Liver (tissue), 9 donors: ENCODE data around the gene AOAH. TPM values are rescaled to one million over a fixed set of nuclear protein-coding genes. Genes with fewer than 3 reads are reported as not detected.

Source experiments
- DNase-seq: peaks from one replicate; pipeline ENCODE4 v3.0.0-alpha.2; 2017; ENCODE audit warnings: low spot score
- H3K27ac ChIP-seq, 2 donors: one replicate each; pipeline ENCODE4 v1.7.0; 2013; ENCODE audit warnings: inconsistent platforms in 2 of 2, low read length in 2 of 2, control low read depth in 1 of 2, low read depth in 1 of 2, mild to moderate bottlenecking in 1 of 2
- H3K27me3 ChIP-seq, 4 donors: one replicate each; pipeline versions ENCODE4 v1.6.1 to v1.7.0; 2013; ENCODE audit warnings: low read length in 3 of 4, inconsistent platforms in 1 of 4, mild to moderate bottlenecking in 1 of 4, moderate library complexity in 1 of 4; ENCODE audit not compliant: control insufficient read depth in 4 of 4, insufficient read depth in 4 of 4
- H3K36me3 ChIP-seq, 4 donors: one replicate each; pipeline versions ENCODE4 v1.6.1 to v1.7.0; 2013; ENCODE audit warnings: low read length in 3 of 4, mild to moderate bottlenecking in 3 of 4, low read depth in 1 of 4, moderate library complexity in 1 of 4; ENCODE audit not compliant: control insufficient read depth in 4 of 4, insufficient read depth in 3 of 4
- H3K4me1 ChIP-seq, 4 donors: one replicate each; pipeline versions ENCODE4 v1.6.1 to v1.7.0; 2013; ENCODE audit warnings: low read length in 3 of 4, mild to moderate bottlenecking in 3 of 4, moderate library complexity in 1 of 4; ENCODE audit not compliant: control insufficient read depth in 4 of 4, insufficient read depth in 4 of 4
- H3K4me3 ChIP-seq, 3 donors: one replicate each; pipeline versions ENCODE4 v1.6.1 to v1.7.0; 2013; ENCODE audit warnings: low read length in 3 of 3, control low read depth in 1 of 3, low read depth in 1 of 3, mild to moderate bottlenecking in 1 of 3
- H3K9ac ChIP-seq, 2 donors: one replicate each; pipeline ENCODE4 v1.7.0; 2013; ENCODE audit warnings: low read length in 2 of 2, mild to moderate bottlenecking in 2 of 2, moderate library complexity in 2 of 2, control low read depth in 1 of 2, low read depth in 1 of 2
- H3K9me3 ChIP-seq, 4 donors: one replicate each; pipeline versions ENCODE4 v1.6.1 to v1.7.0; 2013; ENCODE audit warnings: low read length in 3 of 4; ENCODE audit not compliant: control insufficient read depth in 4 of 4
- EGR1 ChIP-seq, 2 donors: IDR thresholded peaks; 2 replicates each; pipeline ENCODE4 v1.6.1; 2016 to 2018; ENCODE audit warnings: antibody characterized with exemption in 2 of 2, low read depth in 2 of 2
- FOXA1 ChIP-seq: IDR thresholded peaks from 2 replicates; pipeline ENCODE4 v1.6.1; 2016; ENCODE audit warnings: antibody characterized with exemption
- GABPA ChIP-seq, 2 donors: IDR thresholded peaks in 1 of 2; conservative IDR thresholded peaks in 1 of 2; 2 replicates each; pipeline ENCODE4 v1.6.1; 2016; ENCODE audit warnings: antibody characterized with exemption in 2 of 2, mild to moderate bottlenecking in 1 of 2, moderate library complexity in 1 of 2
- HNF4A ChIP-seq, 2 donors: conservative IDR thresholded peaks; 2 replicates each; pipeline ENCODE4 v1.6.1; 2016; ENCODE audit warnings: antibody characterized with exemption in 2 of 2, mild to moderate bottlenecking in 2 of 2
- HNF4G ChIP-seq: IDR thresholded peaks from 2 replicates; pipeline ENCODE4 v1.6.1; 2016; ENCODE audit warnings: antibody characterized with exemption
- JUND ChIP-seq, 2 donors: IDR thresholded peaks; 2 replicates each; pipeline ENCODE4 v1.6.1; 2016; ENCODE audit warnings: antibody characterized with exemption in 2 of 2
- NR2F2 ChIP-seq: IDR thresholded peaks from 2 replicates; pipeline ENCODE4 v1.6.1; 2016; ENCODE audit warnings: antibody characterized with exemption
- RAD21 ChIP-seq, 2 donors: IDR thresholded peaks; 2 replicates each; pipeline ENCODE4 v1.6.1; 2016; ENCODE audit warnings: antibody characterized with exemption in 2 of 2, mild to moderate bottlenecking in 2 of 2
- RXRA ChIP-seq, 2 donors: IDR thresholded peaks; 2 replicates each; pipeline ENCODE4 v1.6.1; 2017 to 2018; ENCODE audit warnings: antibody characterized with exemption in 2 of 2, mild to moderate bottlenecking in 1 of 2
- SP1 ChIP-seq: IDR thresholded peaks from 2 replicates; pipeline ENCODE4 v1.6.1; 2018; ENCODE audit warnings: antibody characterized with exemption, mild to moderate bottlenecking
- TAF1 ChIP-seq: conservative IDR thresholded peaks from 2 replicates; pipeline ENCODE4 v1.6.1; 2016; ENCODE audit warnings: antibody characterized with exemption, mild to moderate bottlenecking
- YY1 ChIP-seq: IDR thresholded peaks from 2 replicates; pipeline ENCODE4 v1.6.1; 2016; ENCODE audit warnings: antibody characterized with exemption, mild to moderate bottlenecking
- WGBS: extraction: QIAGEN DNeasy Blood & Tissue Kit; methylation state at CpG from one replicate; pipeline ENCODE4 v1.1.7; 2013; 5-methylcytosine and 5-hydroxymethylcytosine counted together
- polyA plus RNA-seq, 2 donors: library from polyadenylated mRNA; stranded (reverse) in 1 of 2; unstranded in 1 of 2; fragments of 200-250 nt in 1 of 2; fragments of >200 nt in 1 of 2; fragmentation: Nextera tagmentation in 1 of 2; extraction: Ambion mirVana in 1 of 2; gene quantifications; one replicate each; pipeline versions ENCODE4 v1.2.1 to v1.2.3, GENCODE V29; 2013 to 2015
- total RNA-seq, 2 donors: library from RNA; depleted of rRNA; stranded (reverse); fragments of >200 nt; gene quantifications; one replicate each; pipeline ENCODE4 v1.2.3, GENCODE V29; 2014
- TF ChIP-seq, protein P1 (sequence below): IDR thresholded peaks from 2 replicates; pipeline ENCODE4 v1.6.1; 2016; ENCODE audit warnings: antibody characterized with exemption, mild to moderate bottlenecking
- TF ChIP-seq, protein P2 (sequence below): fragments of 150-350 bp; IDR thresholded peaks from 2 replicates; pipeline ENCODE4 v1.5.1; 2017; ENCODE audit warnings: improper control_type of control experiment, low read depth, low read length; ENCODE audit not compliant: missing input control
- TF ChIP-seq, protein P3 (sequence below): IDR thresholded peaks from 2 replicates; pipeline ENCODE4 v1.6.1; 2016; ENCODE audit warnings: antibody characterized with exemption
- TF ChIP-seq, protein P4 (sequence below): IDR thresholded peaks from 2 replicates; pipeline ENCODE4 v1.6.1; 2016; ENCODE audit warnings: antibody characterized with exemption
- TF ChIP-seq, protein P5 (sequence below): IDR thresholded peaks from 2 replicates; pipeline ENCODE4 v1.6.1; 2016; ENCODE audit warnings: antibody characterized with exemption
- donor health status: healthy.
- donor health status: healthy.
- donor health status: healthy.
- donor health status: healthy.
- donor health status: healthy.

Gene AOAH
- total and polyA plus RNA-seq, 4 donors = 2.4 to 26.7 (median 5.8) TPM

- no peak overlapping the region for H3K4me3 ChIP-seq
Measured at GRCh38 chr7:36594445-36594844, 129.8 kb downstream of the AOAH start.

GRCh38 chr7:36591636-36592035 lies 132.7 kb downstream of the AOAH start:
- no peaks in the 10 kb centered on the region for H3K27me3 ChIP-seq
- H3K4me3 ChIP-seq = no peak overlapping the region
- WGBS = 84% methylated on average over 3 of the region's 3 CpGs
- no peaks in the 10 kb centered on the region for H3K4me1 ChIP-seq
- H3K27ac ChIP-seq = no peak overlapping the region
- H3K36me3 ChIP-seq = no peaks in the 10 kb centered on the region
- DNase-seq = no peak
- no peaks in the 10 kb centered on the region for H3K9me3 ChIP-seq
- no peak overlapping the region for H3K9ac ChIP-seq
- TF ChIP-seq, protein P1, sequence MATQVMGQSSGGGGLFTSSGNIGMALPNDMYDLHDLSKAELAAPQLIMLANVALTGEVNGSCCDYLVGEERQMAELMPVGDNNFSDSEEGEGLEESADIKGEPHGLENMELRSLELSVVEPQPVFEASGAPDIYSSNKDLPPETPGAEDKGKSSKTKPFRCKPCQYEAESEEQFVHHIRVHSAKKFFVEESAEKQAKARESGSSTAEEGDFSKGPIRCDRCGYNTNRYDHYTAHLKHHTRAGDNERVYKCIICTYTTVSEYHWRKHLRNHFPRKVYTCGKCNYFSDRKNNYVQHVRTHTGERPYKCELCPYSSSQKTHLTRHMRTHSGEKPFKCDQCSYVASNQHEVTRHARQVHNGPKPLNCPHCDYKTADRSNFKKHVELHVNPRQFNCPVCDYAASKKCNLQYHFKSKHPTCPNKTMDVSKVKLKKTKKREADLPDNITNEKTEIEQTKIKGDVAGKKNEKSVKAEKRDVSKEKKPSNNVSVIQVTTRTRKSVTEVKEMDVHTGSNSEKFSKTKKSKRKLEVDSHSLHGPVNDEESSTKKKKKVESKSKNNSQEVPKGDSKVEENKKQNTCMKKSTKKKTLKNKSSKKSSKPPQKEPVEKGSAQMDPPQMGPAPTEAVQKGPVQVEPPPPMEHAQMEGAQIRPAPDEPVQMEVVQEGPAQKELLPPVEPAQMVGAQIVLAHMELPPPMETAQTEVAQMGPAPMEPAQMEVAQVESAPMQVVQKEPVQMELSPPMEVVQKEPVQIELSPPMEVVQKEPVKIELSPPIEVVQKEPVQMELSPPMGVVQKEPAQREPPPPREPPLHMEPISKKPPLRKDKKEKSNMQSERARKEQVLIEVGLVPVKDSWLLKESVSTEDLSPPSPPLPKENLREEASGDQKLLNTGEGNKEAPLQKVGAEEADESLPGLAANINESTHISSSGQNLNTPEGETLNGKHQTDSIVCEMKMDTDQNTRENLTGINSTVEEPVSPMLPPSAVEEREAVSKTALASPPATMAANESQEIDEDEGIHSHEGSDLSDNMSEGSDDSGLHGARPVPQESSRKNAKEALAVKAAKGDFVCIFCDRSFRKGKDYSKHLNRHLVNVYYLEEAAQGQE = no peak
- TF ChIP-seq RXRA (IDR thresholded peaks at IDR 0.05) (no peak), EGR1 (IDR thresholded peaks at IDR 0.05; ENCODE audit: low read depth in 2 of 2) (no peak), JUND (IDR thresholded peaks at IDR 0.05) (no peak), NR2F2 (no peak), HNF4G (no peak), YY1 (no peak), FOXA1 (no peak), SP1 (no peak)
- TF ChIP-seq, protein P2, sequence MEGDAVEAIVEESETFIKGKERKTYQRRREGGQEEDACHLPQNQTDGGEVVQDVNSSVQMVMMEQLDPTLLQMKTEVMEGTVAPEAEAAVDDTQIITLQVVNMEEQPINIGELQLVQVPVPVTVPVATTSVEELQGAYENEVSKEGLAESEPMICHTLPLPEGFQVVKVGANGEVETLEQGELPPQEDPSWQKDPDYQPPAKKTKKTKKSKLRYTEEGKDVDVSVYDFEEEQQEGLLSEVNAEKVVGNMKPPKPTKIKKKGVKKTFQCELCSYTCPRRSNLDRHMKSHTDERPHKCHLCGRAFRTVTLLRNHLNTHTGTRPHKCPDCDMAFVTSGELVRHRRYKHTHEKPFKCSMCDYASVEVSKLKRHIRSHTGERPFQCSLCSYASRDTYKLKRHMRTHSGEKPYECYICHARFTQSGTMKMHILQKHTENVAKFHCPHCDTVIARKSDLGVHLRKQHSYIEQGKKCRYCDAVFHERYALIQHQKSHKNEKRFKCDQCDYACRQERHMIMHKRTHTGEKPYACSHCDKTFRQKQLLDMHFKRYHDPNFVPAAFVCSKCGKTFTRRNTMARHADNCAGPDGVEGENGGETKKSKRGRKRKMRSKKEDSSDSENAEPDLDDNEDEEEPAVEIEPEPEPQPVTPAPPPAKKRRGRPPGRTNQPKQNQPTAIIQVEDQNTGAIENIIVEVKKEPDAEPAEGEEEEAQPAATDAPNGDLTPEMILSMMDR = no peak
- TF ChIP-seq, protein P3, sequence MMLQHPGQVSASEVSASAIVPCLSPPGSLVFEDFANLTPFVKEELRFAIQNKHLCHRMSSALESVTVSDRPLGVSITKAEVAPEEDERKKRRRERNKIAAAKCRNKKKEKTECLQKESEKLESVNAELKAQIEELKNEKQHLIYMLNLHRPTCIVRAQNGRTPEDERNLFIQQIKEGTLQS = no peak
- TF ChIP-seq, protein P4, sequence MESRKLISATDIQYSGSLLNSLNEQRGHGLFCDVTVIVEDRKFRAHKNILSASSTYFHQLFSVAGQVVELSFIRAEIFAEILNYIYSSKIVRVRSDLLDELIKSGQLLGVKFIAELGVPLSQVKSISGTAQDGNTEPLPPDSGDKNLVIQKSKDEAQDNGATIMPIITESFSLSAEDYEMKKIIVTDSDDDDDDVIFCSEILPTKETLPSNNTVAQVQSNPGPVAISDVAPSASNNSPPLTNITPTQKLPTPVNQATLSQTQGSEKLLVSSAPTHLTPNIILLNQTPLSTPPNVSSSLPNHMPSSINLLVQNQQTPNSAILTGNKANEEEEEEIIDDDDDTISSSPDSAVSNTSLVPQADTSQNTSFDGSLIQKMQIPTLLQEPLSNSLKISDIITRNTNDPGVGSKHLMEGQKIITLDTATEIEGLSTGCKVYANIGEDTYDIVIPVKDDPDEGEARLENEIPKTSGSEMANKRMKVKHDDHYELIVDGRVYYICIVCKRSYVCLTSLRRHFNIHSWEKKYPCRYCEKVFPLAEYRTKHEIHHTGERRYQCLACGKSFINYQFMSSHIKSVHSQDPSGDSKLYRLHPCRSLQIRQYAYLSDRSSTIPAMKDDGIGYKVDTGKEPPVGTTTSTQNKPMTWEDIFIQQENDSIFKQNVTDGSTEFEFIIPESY = no peak

More at GRCh38 chr7:36594445-36594844, 129.8 kb downstream of the AOAH start:
- 89% methylated on average over 2 of the region's 2 CpGs for WGBS
- H3K27ac ChIP-seq = no peak overlapping the region
- H3K4me1 ChIP-seq = no peaks in the 10 kb centered on the region
- H3K36me3 ChIP-seq = no peaks in the 10 kb centered on the region
- no peaks in the 10 kb centered on the region for H3K9me3 ChIP-seq
- TF ChIP-seq HNF4A (conservative IDR thresholded peaks at IDR 0.05) = no peak
- no peak for TF ChIP-seq HNF4G
- TF ChIP-seq, protein P1 = no peak
- TF ChIP-seq TAF1 = no peak
- TF ChIP-seq, protein P2 = no peak
- TF ChIP-seq RAD21 (IDR thresholded peaks at IDR 0.05) = no peak
- no peak for TF ChIP-seq SP1
- no peak for TF ChIP-seq NR2F2
- no peak for TF ChIP-seq GABPA (IDR thresholded peaks at IDR 0.05 in 1 of 2, conservative IDR thresholded peaks at IDR 0.05 in 1 of 2)
- TF ChIP-seq, protein P5, sequence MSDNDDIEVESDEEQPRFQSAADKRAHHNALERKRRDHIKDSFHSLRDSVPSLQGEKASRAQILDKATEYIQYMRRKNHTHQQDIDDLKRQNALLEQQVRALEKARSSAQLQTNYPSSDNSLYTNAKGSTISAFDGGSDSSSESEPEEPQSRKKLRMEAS = no peak
- no peak for DNase-seq
- H3K27me3 ChIP-seq = no peaks in the 10 kb centered on the region
- no peak overlapping the region for H3K9ac ChIP-seq
